K562 (cell line): ENCODE results near the gene C1GALT1C1. TPM values are rescaled to one million over a fixed set of nuclear protein-coding genes. Genes with fewer than 3 reads are reported as not detected.

Source experiments
- ATF7 ChIP-seq: fragments of 450-650 bp; IDR thresholded peaks from 2 replicates; pipeline ENCODE4 v1.7.1; 2014; ENCODE audit warnings: mild to moderate bottlenecking, moderate library complexity
- KDM4B ChIP-seq, 2 experiments: fragments of 450-650 bp in 1 of 2; sonication (generic) in 1 of 2; IDR thresholded peaks; 2 replicates each; pipeline ENCODE4 v1.6.1; 2016 to 2017; ENCODE audit warnings: borderline replicate concordance in 2 of 2, antibody characterized with exemption in 1 of 2, low read depth in 1 of 2, mild to moderate bottlenecking in 1 of 2
- POLR2A ChIP-seq: fragments of 450-650 bp; conservative IDR thresholded peaks from 2 replicates; pipeline ENCODE4 v1.6.1; 2016
- POLR2B ChIP-seq: fragments of 450-650 bp; IDR thresholded peaks from 2 replicates; pipeline ENCODE4 v1.6.1; 2018; ENCODE audit warnings: low read depth; ENCODE audit not compliant: partially characterized antibody
- RBBP5 ChIP-seq: fragments of 200-600 bp; sonication (generic); IDR thresholded peaks from 2 replicates; pipeline ENCODE4 v1.6.1; 2012; ENCODE audit warnings: borderline replicate concordance, mild to moderate bottlenecking, low read length, control low read depth, inconsistent platforms; ENCODE audit not compliant: insufficient read depth, poor library complexity, severe bottlenecking
- polyA plus RNA-seq, 8 experiments: library from polyadenylated mRNA; depleted of rRNA in 4 of 8; stranded (reverse) in 5 of 8; unstranded in 3 of 8; fragments of >200 nt; fragmentation: Nextera tagmentation in 2 of 8; fragmentation: Illumina TruSeq in 1 of 8; extraction: Ambion mirVana in 2 of 8; extraction: Trizol in 1 of 8; gene quantifications; 2 replicates each; pipeline versions ENCODE4 v1.2.1 to v1.2.3, GENCODE V29; 2011 to 2014; ENCODE audit warnings: inconsistent platforms in 1 of 8, missing spikeins in 1 of 8
- total RNA-seq, 7 experiments: library from RNA; depleted of rRNA in 6 of 7; stranded (reverse); fragments of >200 nt in 6 of 7; fragmentation: Illumina TruSeq in 2 of 7; extraction: Trizol in 2 of 7; gene quantifications; 2 replicates each; pipeline versions ENCODE4 v1.2.1 to v1.2.3, GENCODE V29; 2011 to 2021; ENCODE audit warnings: low replicate concordance in 1 of 7
- TF ChIP-seq, protein P1 (sequence below): fragments of 450-650 bp; formaldehyde crosslinking; IDR thresholded peaks from 2 replicates; pipeline ENCODE4 v1.4.0; 2020; ENCODE audit warnings: mild to moderate bottlenecking, mixed read lengths
- TF ChIP-seq, protein P2 (sequence below): conservative IDR thresholded peaks from 2 replicates; pipeline ENCODE4 v1.6.1; 2011; ENCODE audit warnings: low read depth, mild to moderate bottlenecking, low read length; ENCODE audit not compliant: control insufficient read depth
- TF ChIP-seq, protein P3 (sequence below): fragments of 250-450 bp; sonication (Bioruptor Pico); IDR thresholded peaks from 2 replicates; pipeline ENCODE4 v1.4.0; 2020; ENCODE audit warnings: mild to moderate bottlenecking
- TF ChIP-seq, protein P4 (sequence below), 2 experiments: fragments of 450-650 bp; conservative IDR thresholded peaks; 2 replicates each; pipeline ENCODE4 v1.6.1; 2017; ENCODE audit warnings: mild to moderate bottlenecking in 2 of 2, moderate library complexity in 2 of 2
- TF ChIP-seq, protein P5 (sequence below): sonication (generic); formaldehyde crosslinking; IDR thresholded peaks from 2 replicates; pipeline ENCODE4 v1.9.0; 2022; ENCODE audit warnings: mild to moderate bottlenecking, missing genetic modification reagents
- TF ChIP-seq, protein P6 (sequence below): fragments of 200-800 bp; sonication (Bioruptor generic); IDR thresholded peaks from 2 replicates; pipeline ENCODE4 v1.6.1; 2017; ENCODE audit warnings: missing genetic modification characterization, missing compliant biosample characterization

C1GALT1C1 gene
- total and polyA plus RNA-seq, 9 of the 15 experiments (the other 6 are each of a cell fraction or from before 2014, with no cell fraction given), result 9.6 to 49.4 (median 17.1) TPM

DNA sequence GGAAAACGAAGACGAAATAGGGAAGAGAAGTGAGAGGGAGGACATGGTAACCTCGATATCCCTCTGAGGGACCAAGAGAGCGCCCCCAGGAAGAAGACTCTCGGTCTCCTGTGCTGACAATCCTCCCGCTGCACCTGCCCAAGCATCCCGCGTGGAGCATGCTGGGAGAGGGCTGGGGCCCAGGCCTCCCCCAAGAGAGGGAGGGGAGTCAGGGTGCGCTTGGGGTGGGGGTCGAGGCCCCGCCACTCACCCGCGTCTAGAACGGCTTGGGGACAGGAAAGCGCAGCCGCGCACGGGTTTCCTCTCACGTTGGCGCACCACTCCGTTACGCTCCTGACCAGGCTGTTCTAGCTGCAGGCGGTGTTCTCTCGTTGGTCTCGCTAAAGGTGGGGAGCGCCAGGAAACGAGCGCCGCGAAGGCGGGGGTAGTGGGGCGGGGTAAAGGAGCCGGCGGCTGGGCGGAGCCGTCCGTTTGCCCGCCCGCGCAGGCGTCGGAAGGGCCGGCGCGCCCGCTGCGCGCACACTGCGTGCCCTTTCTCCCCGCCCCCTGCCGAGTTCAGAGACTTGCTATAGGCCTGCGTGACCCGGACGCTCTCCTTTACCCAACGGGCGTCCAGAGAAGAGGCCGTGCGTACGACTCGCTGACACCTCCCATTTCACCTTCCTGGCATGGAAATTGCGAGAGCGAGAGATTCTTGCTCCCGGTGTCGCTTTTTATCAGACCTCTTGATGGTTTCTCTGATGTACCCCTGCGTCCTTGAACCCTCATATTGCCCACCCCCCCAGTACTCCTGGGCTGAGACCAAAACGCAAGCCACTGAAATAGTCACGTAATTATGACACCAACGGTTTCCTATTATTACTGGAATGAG is at the start of gene C1GALT1C1 (continued):
- TF ChIP-seq, protein P1, sequence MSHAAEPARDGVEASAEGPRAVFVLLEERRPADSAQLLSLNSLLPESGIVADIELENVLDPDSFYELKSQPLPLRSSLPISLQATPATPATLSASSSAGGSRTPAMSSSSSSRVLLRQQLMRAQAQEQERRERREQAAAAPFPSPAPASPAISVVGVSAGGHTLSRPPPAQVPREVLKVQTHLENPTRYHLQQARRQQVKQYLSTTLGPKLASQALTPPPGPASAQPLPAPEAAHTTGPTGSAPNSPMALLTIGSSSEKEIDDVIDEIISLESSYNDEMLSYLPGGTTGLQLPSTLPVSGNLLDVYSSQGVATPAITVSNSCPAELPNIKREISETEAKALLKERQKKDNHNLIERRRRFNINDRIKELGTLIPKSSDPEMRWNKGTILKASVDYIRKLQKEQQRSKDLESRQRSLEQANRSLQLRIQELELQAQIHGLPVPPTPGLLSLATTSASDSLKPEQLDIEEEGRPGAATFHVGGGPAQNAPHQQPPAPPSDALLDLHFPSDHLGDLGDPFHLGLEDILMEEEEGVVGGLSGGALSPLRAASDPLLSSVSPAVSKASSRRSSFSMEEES (CRISPR knock-in tag), result no peak
- TF ChIP-seq, protein P2, sequence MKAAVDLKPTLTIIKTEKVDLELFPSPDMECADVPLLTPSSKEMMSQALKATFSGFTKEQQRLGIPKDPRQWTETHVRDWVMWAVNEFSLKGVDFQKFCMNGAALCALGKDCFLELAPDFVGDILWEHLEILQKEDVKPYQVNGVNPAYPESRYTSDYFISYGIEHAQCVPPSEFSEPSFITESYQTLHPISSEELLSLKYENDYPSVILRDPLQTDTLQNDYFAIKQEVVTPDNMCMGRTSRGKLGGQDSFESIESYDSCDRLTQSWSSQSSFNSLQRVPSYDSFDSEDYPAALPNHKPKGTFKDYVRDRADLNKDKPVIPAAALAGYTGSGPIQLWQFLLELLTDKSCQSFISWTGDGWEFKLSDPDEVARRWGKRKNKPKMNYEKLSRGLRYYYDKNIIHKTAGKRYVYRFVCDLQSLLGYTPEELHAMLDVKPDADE, result peak; percentile 73; the same call in 1 of the 2 replicates
- TF ChIP-seq, protein P3, sequence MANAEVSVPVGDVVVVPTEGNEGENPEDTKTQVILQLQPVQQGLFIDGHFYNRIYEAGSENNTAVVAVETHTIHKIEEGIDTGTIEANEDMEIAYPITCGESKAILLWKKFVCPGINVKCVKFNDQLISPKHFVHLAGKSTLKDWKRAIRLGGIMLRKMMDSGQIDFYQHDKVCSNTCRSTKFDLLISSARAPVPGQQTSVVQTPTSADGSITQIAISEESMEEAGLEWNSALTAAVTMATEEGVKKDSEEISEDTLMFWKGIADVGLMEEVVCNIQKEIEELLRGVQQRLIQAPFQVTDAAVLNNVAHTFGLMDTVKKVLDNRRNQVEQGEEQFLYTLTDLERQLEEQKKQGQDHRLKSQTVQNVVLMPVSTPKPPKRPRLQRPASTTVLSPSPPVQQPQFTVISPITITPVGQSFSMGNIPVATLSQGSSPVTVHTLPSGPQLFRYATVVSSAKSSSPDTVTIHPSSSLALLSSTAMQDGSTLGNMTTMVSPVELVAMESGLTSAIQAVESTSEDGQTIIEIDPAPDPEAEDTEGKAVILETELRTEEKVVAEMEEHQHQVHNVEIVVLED (CRISPR knock-in tag), result peak; percentile 94
- TF ChIP-seq POLR2A (peak; percentile 84), RBBP5 (peak; percentile 73), KDM4B (IDR thresholded peaks at IDR 0.05; ENCODE audit: borderline replicate concordance in 2 of 2, low read depth in 1 of 2) (0 out of 4 replicates have a peak, but pooled peaks of 1 of the 2 experiments have one; percentile 20), ATF7 (peak; percentile 66; the same call in 1 of the 2 replicates), POLR2B (peak; percentile 67)
- TF ChIP-seq, protein P4, sequence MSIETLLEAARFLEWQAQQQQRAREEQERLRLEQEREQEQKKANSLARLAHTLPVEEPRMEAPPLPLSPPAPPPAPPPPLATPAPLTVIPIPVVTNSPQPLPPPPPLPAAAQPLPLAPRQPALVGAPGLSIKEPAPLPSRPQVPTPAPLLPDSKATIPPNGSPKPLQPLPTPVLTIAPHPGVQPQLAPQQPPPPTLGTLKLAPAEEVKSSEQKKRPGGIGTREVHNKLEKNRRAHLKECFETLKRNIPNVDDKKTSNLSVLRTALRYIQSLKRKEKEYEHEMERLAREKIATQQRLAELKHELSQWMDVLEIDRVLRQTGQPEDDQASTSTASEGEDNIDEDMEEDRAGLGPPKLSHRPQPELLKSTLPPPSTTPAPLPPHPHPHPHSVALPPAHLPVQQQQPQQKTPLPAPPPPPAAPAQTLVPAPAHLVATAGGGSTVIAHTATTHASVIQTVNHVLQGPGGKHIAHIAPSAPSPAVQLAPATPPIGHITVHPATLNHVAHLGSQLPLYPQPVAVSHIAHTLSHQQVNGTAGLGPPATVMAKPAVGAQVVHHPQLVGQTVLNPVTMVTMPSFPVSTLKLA (conservative IDR thresholded peaks at IDR 0.05), result peak; percentile 52 to 74; a peak in 3 of 4 replicates
- TF ChIP-seq, protein P5, sequence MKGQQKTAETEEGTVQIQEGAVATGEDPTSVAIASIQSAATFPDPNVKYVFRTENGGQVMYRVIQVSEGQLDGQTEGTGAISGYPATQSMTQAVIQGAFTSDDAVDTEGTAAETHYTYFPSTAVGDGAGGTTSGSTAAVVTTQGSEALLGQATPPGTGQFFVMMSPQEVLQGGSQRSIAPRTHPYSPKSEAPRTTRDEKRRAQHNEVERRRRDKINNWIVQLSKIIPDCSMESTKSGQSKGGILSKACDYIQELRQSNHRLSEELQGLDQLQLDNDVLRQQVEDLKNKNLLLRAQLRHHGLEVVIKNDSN (CRISPR knock-in tag), result 0 out of 2 replicates have a peak, but pooled peaks have one; percentile 26
- TF ChIP-seq, protein P6, sequence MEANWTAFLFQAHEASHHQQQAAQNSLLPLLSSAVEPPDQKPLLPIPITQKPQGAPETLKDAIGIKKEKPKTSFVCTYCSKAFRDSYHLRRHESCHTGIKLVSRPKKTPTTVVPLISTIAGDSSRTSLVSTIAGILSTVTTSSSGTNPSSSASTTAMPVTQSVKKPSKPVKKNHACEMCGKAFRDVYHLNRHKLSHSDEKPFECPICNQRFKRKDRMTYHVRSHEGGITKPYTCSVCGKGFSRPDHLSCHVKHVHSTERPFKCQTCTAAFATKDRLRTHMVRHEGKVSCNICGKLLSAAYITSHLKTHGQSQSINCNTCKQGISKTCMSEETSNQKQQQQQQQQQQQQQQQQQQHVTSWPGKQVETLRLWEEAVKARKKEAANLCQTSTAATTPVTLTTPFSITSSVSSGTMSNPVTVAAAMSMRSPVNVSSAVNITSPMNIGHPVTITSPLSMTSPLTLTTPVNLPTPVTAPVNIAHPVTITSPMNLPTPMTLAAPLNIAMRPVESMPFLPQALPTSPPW (CRISPR knock-in tag), result peak; percentile 90
